NCI-H2029 (cell line): ENCODE measurements around the gene RIMBP2.

ENCODE experiments used
- DNase-seq: peaks from one replicate; lab custom pipeline; 2025; lab: John Stamatoyannopoulos, UW

RIMBP2 gene

DNA sequence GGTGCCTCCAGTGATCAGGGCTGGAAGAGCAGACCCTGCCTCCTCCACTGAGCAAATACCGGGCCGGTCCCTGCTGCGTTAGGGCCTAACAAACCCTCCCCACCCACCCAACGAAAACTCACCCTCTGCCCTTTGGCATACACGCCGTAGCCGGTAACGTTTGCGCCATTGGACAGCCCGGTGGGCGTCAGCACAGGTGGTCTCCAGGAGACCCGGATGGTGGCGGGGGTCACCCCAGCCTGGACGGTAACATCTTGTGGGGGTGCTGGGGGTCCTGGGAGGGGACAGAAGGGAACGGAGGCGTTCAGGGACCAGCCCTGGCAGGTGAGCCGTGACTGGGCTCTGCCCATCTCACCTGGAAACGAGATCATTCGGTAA, 277.9 kb downstream of the RIMBP2 start:
- DNase-seq = no peak

DNA sequence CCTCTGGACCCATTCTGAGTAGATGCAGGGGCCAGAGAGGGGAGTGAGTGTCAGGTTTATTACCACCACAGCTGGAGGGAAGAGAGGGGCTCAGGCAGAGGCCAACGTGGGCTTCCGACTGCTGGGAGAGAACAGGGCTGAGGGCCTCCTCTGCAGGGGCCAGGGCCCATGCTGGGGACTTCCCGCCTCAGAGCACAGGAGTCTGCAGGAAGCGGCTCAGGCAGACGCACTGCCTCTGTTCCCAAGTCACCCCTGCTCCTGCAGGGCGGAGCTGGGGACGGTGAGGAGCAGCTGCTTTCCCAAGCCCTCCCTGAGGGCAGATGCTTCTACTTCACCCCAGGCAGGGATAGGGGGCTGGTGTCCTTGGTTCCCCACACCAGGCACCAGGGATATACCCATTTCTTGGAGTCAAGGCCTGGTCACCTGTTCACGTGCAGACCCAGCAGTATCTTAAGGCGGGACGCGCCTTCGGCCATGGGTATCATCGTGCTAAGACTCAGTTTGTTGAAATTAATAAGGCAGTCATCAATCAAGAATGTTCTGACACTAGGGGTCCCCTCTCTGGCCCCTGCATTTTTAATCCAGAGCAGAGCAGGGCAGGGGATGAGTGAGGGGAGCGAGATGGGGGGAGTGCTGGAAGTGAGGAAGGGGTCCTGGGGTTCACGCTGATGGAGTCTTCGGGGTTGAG, 278.4 kb downstream of the RIMBP2 start:
- DNase-seq = no peak

DNA sequence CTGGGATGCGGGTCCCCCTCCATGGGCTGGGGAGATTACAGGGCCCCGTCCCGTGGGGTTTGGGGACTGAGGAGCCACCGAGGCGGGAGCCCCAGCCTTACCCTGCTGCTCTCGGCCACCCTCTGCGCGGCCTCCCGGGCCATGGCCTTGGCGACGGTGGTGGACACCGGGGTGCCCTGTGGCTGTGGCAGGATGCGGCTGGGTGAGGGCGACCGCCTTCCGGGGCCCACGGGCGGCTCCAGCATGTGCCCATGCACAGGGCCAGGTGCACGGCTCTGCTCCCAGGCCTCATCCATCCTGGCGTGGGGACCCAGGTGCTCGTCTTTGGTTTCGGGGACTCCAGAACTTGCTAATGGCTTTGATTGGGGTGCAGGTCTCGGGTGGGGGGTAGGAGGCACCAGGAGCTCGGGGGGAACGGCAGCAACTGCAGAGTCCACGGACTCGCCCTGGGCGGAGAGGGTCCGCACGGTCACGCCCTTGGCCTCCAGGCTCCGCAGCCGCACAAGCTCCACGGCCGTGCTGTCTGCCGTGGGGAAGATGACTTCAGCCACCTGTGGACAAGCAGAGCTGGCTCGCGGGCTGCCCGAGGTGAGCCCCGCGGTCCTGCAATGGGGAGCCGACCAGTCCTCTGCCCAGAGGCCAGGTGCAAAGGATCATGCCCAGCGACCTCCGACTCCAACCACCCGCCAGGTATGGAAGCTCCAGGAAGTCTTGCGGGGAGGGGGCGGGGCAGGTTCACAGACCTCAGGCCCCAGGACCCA, 279.2 kb downstream of the RIMBP2 start:
- DNase-seq = no peak

DNA sequence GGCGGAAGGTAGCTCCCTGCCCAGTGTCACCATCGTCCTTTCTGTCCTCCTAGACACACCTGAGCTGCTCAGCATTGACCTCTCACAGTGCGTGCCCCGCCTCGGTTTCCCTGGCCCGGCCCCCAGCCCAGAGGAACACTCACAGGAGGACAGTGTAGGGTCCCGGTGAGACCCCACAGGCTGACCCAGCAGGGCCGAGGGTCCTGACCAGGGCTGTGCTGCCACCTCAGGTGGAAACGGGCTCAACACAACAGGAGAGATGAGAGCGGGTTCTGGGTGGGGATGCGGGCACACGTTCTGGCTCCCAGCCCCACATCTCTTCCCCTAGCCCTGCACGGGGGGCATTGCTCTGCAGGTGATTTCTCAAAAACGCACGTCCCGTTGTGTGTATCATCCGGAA, 280.3 kb downstream of the RIMBP2 start:
- DNase-seq = no peak

DNA sequence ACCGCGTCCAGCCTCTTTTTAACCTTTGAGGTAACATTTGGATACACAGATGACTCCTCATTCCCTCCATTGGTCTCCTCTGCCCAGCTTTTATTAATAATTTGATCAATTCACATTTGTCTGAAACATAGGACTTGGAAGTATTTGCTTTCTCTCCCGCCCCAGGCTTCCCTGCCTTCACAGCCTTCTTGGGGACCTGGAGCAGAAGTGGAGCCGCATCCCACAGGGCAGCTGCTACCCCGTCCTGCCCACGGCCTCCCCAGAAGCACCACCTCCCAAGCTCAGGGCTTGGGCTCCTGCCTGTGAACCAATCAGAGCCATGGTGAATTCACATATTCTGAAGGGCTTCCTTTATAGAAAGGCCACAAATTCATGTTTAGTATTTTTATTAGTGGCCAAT, 280.8 kb downstream of the RIMBP2 start:
- DNase-seq = no peak

DNA sequence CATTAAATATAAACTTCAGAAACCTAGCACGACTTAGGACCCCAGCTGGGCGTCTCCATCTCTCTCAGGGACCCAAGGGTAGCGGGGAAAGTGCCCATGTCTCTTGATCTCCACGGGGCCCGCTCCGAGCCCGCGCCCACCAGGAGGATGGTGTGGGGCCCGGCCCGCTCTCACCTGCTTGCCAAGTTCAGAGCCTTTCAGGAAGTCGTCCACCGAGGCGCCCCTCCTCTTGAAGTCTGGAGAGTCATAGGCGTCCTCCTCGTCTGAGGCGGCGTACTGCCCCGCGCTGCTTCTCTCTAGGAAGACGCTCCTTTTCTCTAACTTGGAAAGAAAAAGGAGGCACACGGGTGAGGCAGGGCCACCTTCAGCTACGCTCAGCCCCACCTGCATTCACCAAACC, 281.5 kb downstream of the RIMBP2 start:
- DNase-seq = no peak

DNA sequence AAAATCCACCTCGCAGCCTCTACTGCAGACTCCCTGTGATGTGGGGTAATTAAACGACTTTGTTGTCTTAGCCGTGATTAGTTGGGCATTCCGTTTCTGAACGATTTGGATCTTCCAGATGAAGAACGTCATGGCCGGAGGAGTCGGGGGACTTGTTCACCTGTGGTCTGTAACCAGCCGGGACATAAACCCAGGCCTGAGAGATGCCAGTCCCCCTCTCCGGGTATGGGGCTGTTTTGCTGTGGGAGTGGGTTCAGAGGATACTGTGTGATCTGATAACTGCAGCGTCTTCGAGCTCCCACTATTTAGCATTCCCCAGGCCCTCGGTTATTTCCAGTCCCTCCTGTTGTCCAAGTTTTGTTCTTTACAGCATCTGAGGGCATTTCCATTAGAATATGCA, 282.3 kb downstream of the RIMBP2 start:
- DNase-seq = no peak

DNA sequence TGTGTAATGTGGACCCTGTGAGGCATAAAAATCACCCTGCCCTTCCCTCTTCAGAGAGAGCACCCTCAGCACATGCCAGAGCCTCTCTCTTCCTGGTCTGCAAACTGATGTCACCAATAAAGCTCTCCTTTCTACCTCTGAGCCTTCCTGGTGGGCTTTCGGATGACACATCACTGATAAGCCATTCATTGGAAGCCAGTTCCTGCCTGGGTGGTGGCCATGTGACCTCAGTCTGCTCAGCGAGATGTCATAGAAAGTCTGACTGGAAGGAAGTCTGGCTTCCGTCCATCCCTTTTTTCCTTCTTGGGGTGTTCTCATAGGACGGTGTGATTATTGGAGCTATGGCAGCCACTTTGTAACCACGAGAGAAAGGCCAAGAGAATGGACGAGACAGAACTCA, 282.7 kb downstream of the RIMBP2 start:
- DNase-seq = no peak

DNA sequence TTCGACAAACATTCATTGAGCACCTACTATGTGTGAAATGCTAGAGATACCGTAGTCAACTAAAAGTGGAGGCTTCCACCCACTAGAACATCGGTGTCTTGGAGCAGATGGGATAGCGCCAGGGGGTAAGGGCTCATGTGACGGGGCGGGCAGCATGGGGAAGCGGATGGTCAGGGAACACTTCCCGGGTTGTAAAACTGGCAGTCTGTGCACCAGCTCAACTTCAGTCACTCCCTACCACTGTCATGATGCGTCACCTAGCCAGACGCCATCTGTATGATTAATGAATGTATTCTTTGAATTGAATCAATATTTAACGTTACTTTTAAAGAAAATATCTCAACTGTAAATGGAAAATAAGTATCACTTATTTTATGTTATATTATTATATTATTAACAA, 284.9 kb downstream of the RIMBP2 start:
- no peak for DNase-seq

DNA sequence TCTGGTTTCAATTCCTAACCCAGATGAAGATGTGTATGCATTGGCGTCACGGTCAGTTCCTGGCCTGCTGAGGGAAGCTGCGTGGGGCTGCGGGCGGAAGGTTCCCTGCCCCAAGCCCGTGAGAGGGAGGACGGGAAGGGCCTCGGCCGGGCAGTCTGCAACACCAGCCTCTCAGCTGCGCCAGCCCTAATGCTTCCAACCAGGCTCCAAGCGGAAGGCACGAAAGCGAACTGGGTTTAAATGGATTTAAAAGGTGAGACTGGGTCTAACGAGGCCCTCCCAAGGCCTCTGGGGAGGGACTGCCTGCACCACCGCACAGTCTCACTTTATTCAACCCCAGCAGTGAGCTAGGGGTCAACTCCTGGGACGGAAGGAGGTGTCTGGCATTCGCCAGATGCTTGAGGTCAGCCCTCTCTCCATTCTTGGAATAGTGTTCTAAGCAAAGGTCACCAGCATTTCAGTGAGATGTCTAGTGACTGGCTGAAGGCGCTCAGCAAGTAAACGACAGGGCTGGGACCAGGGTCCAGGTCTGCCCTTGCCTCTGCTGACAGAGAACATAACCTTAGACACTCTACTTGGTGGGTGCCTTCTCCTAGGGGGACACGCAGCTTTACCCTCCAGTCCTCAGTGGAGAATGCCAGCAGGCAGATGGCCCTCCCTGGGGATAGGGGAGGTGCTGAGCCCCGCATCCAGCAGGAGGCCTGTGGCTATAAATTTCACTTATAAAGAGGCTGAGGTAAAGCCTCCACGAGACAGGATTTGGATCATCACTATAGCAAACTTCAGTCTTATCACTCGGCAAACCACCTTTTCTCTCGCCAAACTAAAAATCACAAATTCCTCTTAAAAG, 286.2 kb downstream of the RIMBP2 start:
- DNase-seq = no peak

DNA sequence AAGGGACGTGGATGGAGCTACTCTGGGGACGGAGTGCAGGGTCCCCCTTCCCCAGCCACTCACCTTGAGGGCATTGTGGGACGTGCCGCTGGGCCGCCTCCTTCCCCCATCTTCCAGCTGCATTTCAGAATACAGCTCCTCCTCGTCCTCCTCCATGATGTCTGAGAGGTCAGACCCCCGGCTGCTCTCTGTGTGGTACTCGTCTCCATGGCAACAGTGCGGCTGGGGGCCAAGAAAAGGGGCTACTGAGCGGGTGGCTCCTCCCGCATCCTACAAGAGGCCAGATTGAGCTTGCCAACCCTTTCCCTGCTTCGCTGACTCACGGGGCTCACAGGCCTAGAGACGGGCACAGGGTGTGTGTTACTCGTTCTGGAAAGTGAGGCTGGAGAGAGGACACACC, 288.0 kb downstream of the RIMBP2 start:
- DNase-seq = no peak

DNA sequence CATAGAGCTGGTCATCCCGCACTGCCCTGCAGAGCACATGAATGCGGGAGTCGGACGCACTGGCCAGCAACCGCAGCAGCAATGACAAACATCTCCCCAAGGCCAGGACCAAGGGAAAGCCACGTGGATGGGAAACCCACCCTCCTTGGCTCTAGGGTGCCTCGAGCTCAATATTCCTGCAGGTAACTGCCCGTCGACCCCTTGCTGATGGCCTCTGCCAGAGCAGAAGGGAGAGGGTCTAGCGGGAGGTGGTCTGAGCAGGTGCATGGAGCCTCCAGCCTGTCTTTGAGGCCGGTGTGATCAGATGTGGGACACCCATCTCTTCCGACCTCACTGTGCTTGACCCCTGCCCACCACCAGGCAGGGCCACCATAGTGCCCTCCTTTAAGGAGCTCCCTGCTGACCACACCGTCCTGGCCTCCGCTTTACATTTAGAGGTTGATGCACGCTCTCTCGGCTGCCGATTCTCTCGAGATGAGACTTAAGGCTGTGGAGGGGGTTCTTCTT, 288.7 kb downstream of the RIMBP2 start:
- DNase-seq = no peak

DNA sequence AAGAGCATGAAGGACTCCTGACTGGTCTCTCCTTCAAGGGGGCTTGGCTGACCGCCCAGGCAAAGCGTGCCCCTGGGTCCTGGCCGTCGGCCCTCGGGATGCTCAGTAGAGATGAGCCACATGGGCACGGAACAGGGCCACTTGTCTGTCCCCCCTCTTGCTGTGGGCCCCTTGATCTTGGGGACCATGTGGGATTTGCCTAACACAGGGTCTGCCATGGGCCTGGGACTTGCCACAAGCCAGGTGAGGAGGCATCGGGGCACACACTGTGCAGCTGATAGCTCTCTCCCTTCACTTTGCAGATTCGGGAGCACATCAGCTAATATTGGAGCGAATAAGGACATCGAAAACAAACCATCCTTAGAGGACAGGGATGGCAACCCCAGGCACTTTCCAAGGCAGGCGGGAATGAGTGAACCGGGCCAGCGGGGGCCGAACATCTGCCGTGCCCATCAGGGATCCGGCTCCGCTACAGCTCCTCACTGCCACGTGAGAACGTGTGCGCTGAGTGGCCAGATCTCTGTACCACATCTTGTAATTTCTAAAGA, 290.3 kb downstream of the RIMBP2 start:
- no peak for DNase-seq

DNA sequence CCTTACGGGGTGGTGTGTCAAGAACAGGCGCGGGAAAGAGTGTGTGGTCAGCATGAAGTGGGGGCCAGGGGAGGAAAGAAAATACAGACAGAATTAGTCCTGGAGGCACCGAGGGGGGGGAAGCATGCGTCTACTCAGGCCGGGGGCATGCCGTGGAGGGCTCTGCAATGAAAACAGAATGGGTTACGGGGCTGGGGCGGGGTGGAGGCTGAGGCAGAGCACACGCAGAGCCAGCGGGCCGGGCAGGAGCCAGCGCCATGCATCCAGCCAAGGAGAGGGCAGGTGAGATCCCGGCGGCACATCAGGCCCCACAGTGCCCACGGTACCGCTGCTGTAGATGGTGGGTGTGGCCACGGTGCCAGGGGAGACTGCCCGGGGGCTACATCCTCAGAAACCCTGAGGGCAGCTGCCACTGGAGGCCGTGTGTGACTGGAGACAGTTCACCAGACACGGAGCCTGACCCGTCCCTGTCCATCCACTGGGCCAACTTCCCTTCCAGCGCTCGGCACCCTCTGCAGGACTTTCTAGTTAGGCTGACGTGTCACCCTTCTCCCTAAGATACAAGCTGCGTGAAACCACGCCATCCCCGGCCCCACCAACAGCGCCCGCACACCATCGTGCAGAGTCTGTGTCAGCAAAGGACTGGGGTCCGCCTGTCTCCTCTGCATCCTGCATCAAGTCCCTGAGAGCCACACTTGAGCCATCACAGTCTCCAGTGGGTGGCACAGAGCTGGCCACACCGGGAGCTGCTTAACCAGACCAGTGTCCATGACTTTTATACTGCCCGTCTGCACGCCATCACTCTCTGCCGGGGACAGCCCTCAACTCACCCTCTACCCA, 291.0 kb downstream of the RIMBP2 start:
- DNase-seq = no peak

DNA sequence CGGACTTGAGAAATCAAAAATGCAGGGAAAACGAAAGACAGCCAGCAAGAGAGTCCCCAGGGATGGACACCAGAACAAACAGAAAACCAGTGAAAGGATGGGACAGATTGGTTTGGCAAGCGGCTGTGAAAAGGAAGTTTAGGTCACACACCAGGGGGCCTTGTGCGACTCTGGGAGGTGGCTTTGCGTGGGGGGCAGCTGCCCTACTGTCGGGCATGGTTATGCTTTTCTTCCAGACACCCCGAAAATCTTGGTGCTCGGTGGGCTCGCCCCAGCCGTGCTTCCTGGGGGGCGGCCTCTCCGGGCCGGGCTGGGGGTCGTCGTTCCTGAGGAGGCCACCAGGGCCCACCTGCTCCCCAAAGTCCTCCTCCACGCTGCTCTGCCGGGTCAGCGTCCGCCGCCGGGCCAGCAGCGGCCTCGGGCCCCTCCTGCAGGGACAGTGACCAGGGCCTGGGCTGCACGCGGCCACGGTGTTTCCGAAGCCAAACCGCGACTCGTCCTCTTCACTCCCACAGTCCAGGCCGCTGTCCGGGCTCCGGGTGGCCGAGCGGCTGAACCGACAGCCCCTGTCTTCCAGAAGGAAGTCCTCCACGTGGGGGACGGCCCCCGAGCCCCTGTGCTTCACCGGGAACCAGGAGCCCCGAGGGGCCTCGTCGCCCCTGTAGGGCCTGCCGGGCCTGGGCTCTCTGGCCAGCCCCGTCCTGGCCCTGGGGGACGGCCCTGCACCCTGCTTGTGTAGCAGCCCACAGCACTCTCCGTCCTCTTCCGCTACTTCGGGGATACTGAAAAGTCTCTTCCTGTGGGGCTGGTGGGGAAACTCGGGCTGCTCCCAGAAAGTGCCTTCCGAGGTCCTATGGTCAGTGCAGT, 291.9 kb downstream of the RIMBP2 start:
- DNase-seq = no peak

DNA sequence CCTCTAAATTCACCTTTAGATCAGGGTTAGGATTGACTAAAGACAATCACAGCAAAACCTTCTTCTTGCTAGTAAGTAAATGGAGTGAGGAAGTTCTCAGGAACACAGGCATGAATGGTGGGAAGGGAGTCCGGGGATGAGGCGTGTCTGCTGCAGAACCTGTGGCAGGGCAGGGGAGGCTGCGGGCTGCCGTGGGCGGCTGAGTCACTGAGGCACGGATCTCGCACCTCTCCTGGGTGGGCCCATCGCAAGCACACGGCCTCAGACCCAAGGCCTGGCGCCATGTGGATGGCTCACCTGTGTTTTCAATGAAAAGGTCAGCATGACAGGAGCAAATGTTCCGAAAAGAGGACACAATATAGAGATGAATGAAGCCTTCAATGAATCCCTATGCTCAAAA, 293.0 kb downstream of the RIMBP2 start:
- no peak for DNase-seq

DNA sequence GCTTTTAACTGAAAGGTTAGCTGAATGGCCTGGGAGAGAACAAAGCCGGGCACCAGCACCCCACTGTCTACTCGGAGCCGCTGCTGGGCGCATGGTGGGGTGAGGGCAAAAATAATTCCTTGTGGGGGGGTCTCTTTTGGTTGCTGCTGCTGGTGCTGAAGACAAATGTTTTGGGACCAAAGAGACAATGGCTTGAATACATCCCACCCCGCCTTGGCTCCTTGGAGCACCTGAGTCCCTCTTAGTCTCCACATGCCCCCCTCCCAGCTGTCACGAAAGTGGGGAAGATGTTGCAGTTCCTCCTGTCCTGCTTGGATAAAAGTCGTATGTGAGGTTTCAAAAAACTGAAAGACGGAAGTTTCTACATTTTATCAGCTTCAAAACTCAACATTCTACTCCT, 293.4 kb downstream of the RIMBP2 start:
- DNase-seq = no peak

DNA sequence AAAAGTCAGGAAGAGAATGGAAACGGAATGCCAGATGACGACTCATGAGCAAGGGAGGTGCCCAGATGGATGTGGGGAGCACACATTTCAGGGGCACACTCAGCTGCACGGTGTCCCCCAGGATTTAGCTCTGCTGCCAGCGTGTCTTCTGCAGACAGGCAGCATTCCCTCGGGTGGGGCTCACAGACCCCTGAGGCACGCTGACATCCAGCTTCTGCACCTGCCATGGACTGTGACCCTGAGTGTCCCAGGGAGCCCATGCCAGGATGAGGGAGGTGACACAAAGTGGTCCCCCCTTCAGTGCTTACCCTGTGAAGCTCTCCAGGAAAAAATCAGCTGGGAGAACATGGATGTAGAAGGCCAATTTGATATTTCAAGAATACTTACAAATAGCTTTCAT, 294.2 kb downstream of the RIMBP2 start:
- DNase-seq = no peak

DNA sequence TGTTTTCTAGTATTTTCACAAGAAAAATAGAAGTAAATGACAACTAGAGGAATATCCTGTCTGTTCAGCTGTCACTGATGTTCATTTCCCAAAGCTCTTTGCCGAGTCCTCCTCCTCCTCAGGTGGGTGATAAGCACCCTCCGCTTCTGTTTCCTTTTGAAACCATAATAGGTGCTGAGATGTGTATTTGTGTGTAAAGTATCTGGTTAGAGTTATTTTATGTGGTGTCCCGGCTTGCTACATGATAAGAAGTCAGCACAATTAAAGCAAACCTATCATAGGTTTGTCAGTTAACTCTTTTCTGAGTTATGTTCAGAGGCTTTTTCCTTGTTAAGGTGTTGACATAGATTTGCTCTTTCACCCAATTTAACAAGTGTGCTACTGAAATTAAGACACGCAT, 296.0 kb downstream of the RIMBP2 start:
- no peak for DNase-seq

DNA sequence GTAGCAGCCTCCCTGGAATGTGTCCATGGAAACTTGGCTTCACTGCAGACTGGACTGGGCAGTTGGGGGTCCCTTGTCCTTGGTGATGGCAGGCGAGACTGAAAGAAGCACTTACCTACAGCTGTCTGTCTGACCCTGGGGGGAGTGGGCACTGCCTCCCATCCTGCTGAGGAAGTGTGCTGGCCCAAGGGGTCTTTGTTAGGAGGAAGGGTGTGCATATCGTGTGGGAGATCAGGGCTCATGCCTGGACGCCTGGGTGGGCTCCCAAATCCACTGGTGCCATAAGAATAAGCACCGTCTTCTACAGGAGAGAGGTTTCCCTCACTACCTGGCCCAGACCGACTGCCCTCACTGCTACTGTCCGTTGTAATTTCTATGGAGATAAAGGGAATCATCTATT, 297.0 kb downstream of the RIMBP2 start:
- DNase-seq = no peak

DNA sequence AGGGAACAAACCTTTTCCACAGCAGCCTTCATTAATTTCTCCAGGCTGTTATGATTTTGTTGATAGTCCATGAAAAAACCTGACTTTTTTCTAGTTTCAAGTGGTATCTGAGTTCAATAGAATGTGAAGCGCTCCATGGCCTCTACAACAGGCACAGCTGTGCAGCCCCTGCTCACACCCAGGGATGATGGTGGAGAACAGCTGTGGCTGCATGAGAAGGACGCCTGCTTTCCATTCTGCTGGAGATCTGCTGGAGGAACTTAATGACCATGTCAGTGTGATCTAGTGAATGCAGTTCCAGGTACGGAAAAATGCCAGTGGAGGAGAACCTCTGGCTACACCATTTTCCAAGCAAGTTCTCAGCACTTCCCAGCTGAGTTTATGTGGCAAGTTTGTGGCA, 297.8 kb downstream of the RIMBP2 start:
- DNase-seq = no peak
